ENCODE measurements around the gene ZNF563. TPM values are rescaled to one million over a fixed set of nuclear protein-coding genes. Genes with fewer than 3 reads are reported as not detected.
"Not testable (repeated sequence)": the region's sequence is repeated elsewhere in the genome, so short reads cannot be mapped to it uniquely, and the experiment has no call there.

Gene ZNF563
- total RNA-seq, 4 donors from 2014 or later = 1.6 to 7.6 (median 5.5) TPM

DNA sequence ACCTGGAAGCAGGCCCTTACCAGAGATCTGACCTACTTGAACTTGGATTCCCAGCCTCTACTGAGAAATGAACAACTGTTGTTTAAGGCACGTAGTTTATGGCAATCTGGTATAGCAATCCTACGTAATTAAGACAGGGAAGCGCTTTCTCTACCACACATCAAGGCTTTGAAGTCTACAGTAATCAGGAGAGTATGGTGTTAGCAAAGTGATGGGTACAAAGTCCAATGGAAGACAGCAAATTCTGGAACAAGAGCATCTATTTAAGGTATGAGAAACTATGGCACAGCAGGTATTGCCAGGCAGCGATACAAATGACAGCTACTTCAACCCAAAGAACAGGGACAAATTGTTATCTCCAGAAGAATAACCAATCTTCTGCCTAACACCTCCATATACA is 3.1 kb downstream of the ZNF563 start:
- ATAC-seq = no peak
- no peak overlapping the region for H3K27ac ChIP-seq
- peaks cover 0 to 28% (median 9%) of the 10 kb centered on the region in 3 donors for H3K4me1 ChIP-seq
- 80 to 97% methylated on average over 3 to 4 of the region's 4 CpGs for WGBS, 2 donors (ENCODE audit: low coverage in 1 of 2)
- H3K9me3 ChIP-seq = no peaks in the 10 kb centered on the region
- TF ChIP-seq POLR2AphosphoS5 (IDR thresholded peaks at IDR 0.05) = no peak
- TF ChIP-seq POLR2A (IDR thresholded peaks at IDR 0.05) = no peak
- TF ChIP-seq EP300 (IDR thresholded peaks at IDR 0.05) = no peak
- TF ChIP-seq, protein P1, sequence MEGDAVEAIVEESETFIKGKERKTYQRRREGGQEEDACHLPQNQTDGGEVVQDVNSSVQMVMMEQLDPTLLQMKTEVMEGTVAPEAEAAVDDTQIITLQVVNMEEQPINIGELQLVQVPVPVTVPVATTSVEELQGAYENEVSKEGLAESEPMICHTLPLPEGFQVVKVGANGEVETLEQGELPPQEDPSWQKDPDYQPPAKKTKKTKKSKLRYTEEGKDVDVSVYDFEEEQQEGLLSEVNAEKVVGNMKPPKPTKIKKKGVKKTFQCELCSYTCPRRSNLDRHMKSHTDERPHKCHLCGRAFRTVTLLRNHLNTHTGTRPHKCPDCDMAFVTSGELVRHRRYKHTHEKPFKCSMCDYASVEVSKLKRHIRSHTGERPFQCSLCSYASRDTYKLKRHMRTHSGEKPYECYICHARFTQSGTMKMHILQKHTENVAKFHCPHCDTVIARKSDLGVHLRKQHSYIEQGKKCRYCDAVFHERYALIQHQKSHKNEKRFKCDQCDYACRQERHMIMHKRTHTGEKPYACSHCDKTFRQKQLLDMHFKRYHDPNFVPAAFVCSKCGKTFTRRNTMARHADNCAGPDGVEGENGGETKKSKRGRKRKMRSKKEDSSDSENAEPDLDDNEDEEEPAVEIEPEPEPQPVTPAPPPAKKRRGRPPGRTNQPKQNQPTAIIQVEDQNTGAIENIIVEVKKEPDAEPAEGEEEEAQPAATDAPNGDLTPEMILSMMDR (IDR thresholded peaks at IDR 0.05) = no peak
- no peaks in the 10 kb centered on the region for H3K27me3 ChIP-seq
- no peak overlapping the region for H3K4me3 ChIP-seq
- H3K36me3 ChIP-seq = no peaks in the 10 kb centered on the region

DNA sequence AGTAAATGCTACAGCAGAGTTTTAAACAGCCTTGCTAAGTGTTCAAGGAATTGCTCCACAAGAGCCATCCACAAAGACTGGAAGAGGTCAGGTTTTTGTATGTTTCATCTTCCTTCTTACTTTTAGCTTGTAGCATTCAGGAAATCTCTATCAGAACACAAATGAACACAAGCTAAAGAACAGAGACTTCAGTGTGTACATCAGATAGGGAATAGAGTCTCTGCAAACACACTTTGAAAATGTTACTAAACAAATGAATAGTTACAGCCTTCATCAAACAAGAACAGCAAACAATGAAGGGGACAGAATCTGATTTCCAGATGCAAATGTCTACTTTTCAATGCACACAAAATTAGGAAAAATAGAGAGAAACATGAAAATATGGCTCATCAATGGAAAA is 7.7 kb downstream of the ZNF563 start:
- Histone ChIP-seq H3K4me1 (no peaks in the 10 kb centered on the region), H3K36me3 (peaks cover 0 to 29% of the 10 kb centered on the region in 2 donors), H3K9me3 (no peaks in the 10 kb centered on the region), H3K27me3 (no peaks in the 10 kb centered on the region), H3K27ac (no peak overlapping the region), H3K4me3 (no peak overlapping the region)
- no peak for ATAC-seq
- TF ChIP-seq POLR2AphosphoS5 (IDR thresholded peaks at IDR 0.05) = no peak
- TF ChIP-seq, protein P1 (IDR thresholded peaks at IDR 0.05) = no peak
- no peak for TF ChIP-seq POLR2A (IDR thresholded peaks at IDR 0.05)
- no peak for TF ChIP-seq EP300 (IDR thresholded peaks at IDR 0.05)

DNA sequence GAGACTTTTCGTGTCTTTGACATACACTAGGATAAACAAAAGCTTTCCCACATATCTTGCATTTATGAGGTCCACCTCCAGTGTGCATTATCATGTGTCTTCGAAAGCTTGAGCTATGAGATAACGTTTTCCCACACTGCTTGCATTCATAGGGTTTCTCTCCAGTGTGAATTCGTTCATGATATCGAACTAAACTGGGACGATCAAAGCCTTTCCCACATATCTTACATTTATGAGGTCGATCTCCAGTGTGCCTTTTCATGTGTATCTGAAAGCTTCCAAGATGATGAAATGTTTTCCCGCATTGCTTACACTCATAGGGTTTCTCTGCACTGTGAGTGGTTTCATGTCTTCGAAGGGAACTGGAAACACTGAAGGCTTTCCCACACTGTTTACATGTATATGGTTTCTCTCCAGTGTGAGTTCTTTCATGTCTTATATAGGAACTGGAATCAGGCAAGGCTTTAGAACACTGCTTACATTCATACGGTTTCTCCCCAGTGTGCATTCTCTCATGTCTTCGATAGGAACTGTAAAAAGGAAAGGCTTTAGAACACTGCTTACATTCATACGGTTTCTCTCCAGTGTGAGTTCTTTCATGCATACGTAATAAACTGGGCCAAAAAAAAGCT is 14.5 kb downstream of the ZNF563 start:
- peaks cover 0 to 12% (median 0%) of the 10 kb centered on the region in 3 donors for H3K9me3 ChIP-seq
- no peak for TF ChIP-seq EP300 (IDR thresholded peaks at IDR 0.05)
- TF ChIP-seq POLR2A (IDR thresholded peaks at IDR 0.05) = no peak
- TF ChIP-seq, protein P1 (IDR thresholded peaks at IDR 0.05) = no peak
- no peak for TF ChIP-seq POLR2AphosphoS5 (IDR thresholded peaks at IDR 0.05)
- no peak overlapping the region for H3K4me3 ChIP-seq
- 92 to 96% methylated on average over 11 to 12 of the region's 13 CpGs for WGBS, 2 donors (ENCODE audit: low coverage in 1 of 2)
- no peak for ATAC-seq
- no peaks in the 10 kb centered on the region for H3K4me1 ChIP-seq
- peaks cover 0 to 63% of the 10 kb centered on the region in 2 donors for H3K36me3 ChIP-seq
- no peaks in the 10 kb centered on the region for H3K27me3 ChIP-seq
- H3K27ac ChIP-seq = no peak overlapping the region

DNA sequence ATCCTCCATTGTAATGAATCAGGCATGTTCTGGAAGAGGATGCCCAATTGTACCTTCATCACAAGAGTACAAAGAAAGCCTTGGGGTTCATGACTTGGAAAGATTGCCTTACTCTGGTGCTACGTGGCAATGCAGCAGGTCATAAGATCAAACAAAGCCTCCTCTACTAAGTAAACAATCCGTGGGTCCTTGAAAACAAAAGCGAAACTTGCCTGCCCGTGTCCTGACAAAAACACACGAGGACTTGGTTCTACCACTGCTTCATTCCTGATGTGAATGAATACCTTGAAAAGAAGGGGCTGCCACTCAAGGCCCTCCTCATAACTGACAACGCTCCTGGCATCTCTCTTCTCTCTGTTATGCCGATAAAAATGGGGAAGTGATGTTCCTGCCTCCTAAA is 18.9 kb downstream of the ZNF563 start:
- Histone ChIP-seq H3K9me3 (peaks cover 0 to 12% (median 0%) of the 10 kb centered on the region in 3 donors), H3K36me3 (peaks cover 0 to 22% of the 10 kb centered on the region in 2 donors), H3K27ac (no peak overlapping the region), H3K4me3 (no peak overlapping the region), H3K4me1 (no peaks in the 10 kb centered on the region), H3K27me3 (no peaks in the 10 kb centered on the region)
- ATAC-seq = no peak
- no peak for TF ChIP-seq POLR2AphosphoS5 (IDR thresholded peaks at IDR 0.05)
- no peak for TF ChIP-seq POLR2A (IDR thresholded peaks at IDR 0.05)
- TF ChIP-seq, protein P1 (IDR thresholded peaks at IDR 0.05) = no peak
- no peak for TF ChIP-seq EP300 (IDR thresholded peaks at IDR 0.05)
- WGBS, 2 donors (ENCODE audit: low coverage in 1 of 2) = 54 to 56% methylated on average over 2 to 7 of the region's 7 CpGs

DNA sequence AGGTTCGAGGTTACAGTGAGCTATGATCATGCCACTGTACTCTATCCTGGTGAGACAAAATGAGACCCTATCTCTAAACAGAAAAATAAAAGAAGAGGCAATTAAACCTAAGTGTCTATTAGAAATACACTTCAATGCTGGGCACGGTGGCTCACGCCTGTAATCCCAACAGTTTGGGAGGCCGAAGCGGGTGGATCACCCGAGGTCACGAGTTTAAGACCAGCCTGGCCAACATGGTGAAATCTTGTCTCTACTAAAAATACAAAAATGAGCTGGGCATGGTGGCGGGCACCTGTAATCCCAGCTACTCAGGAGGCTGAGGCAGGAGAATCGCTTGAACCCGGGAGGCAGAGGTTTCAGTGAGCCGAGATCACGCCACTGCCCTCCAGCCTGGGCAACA is 24.5 kb downstream of the ZNF563 start:
- 99 to 100% methylated on average over 1 to 11 of the region's 12 CpGs for whole genome bisulfite sequencing, 2 donors (ENCODE audit: low coverage in 1 of 2)
- H3K4me3 ChIP-seq = not testable (repeated sequence)

More for the DNA sequence above, 24.5 kb downstream of the ZNF563 start:
- not testable (repeated sequence) for H3K4me1 ChIP-seq, H3K27me3 ChIP-seq, ATAC-seq, H3K27ac ChIP-seq, H3K36me3 ChIP-seq, H3K9me3 ChIP-seq

Data from gastroesophageal sphincter (tissue), 4 donors.